IMR-90 (cell line): ENCODE results near the gene SMIM10L1. TPM values are rescaled to one million over a fixed set of nuclear protein-coding genes. Genes with fewer than 3 reads are reported as not detected.

Experiments
- ATAC-seq: fragments of 200-7000 bp; cut with Tn5 transposase; 2 replicates; pipeline ENCODE4 v1.9.1; 2020; ENCODE audit warnings: low read depth, mild to moderate bottlenecking, moderate library complexity
- BruUV-seq: library from RNA; stranded (reverse); fragments of 400-500 nt; replicated peaks from 2 replicates; lab custom pipeline; 2021; lab: Mats Ljungman, UMichigan
- CTCF ChIA-PET: fragments of 300-600 bp; formaldehyde crosslinking; extraction: SDS; loops from one replicate; lab custom pipeline; 2021; ENCODE audit warnings: antibody characterized with exemption; lab: Yijun Ruan, JAX
- POLR2A ChIA-PET: fragments of 300-600 bp; sonication (Branson Sonifier 250); formaldehyde crosslinking; loops from one replicate; lab custom pipeline; 2022; ENCODE audit warnings: antibody characterized with exemption; ENCODE audit not compliant: unreplicated experiment; lab: Charles Lee
- DNase-seq: peaks from one replicate; pipeline ENCODE4 v3.0.0; 2013
- H2AFZ ChIP-seq: replicated peaks from 2 replicates; pipeline ENCODE3; 2013; ENCODE audit warnings: low read length, mild to moderate bottlenecking; ENCODE audit not compliant: poor library complexity
- H2AK5ac ChIP-seq: 2 replicates; pipeline ENCODE4 v1.6.1; 2013; ENCODE audit warnings: low read depth, low read length, inconsistent platforms
- H2AK9ac ChIP-seq: replicated peaks from 2 replicates; pipeline ENCODE3; 2013; ENCODE audit warnings: mild to moderate bottlenecking, low read depth, low read length, moderate library complexity; ENCODE audit not compliant: poor library complexity
- H2BK120ac ChIP-seq: 2 replicates; pipeline ENCODE4 v1.6.1; 2013; ENCODE audit warnings: low read depth, low read length, inconsistent platforms
- H2BK15ac ChIP-seq: 3 replicates; pipeline ENCODE4 v1.6.1; 2013; ENCODE audit warnings: low read depth, low read length, inconsistent platforms
- H2BK20ac ChIP-seq: 2 replicates; pipeline ENCODE4 v1.6.1; 2013; ENCODE audit warnings: low read depth, mild to moderate bottlenecking, inconsistent platforms, low read length, moderate library complexity
- H2BK5ac ChIP-seq: 2 replicates; pipeline ENCODE4 v1.6.1; 2013; ENCODE audit warnings: mild to moderate bottlenecking, low read depth, low read length, inconsistent platforms; ENCODE audit not compliant: poor library complexity, severe bottlenecking
- H3K14ac ChIP-seq: replicated peaks from 2 replicates; pipeline ENCODE4 v1.6.1; 2013; ENCODE audit warnings: low read depth, low read length, inconsistent platforms
- H3K18ac ChIP-seq: 2 replicates; pipeline ENCODE4 v1.6.1; 2013; ENCODE audit warnings: low read depth, low read length, control low read depth
- H3K23ac ChIP-seq: 2 replicates; pipeline ENCODE4 v1.6.1; 2013; ENCODE audit warnings: low read depth, low read length, inconsistent platforms
- H3K27ac ChIP-seq: 2 replicates; pipeline ENCODE4 v1.5.1; 2013; ENCODE audit warnings: mild to moderate bottlenecking, control low read depth, low read length; ENCODE audit not compliant: insufficient read depth
- H3K27me3 ChIP-seq: 2 replicates; pipeline ENCODE4 v1.6.1; 2013; ENCODE audit warnings: low read length; ENCODE audit not compliant: control insufficient read depth, insufficient read depth
- H3K36me3 ChIP-seq: 2 replicates; pipeline ENCODE4 v1.6.1; 2013; ENCODE audit warnings: low read length, mixed read lengths; ENCODE audit not compliant: control insufficient read depth, insufficient read depth
- H3K4ac ChIP-seq: 2 replicates; pipeline ENCODE4 v1.6.1; 2013; ENCODE audit warnings: low read depth, low read length, inconsistent platforms
- H3K4me1 ChIP-seq: 2 replicates; pipeline ENCODE4 v1.6.1; 2013; ENCODE audit warnings: low read length, mixed read lengths; ENCODE audit not compliant: control insufficient read depth, insufficient read depth
- H3K4me2 ChIP-seq: 2 replicates; pipeline ENCODE4 v1.6.1; 2013; ENCODE audit warnings: low read depth, mild to moderate bottlenecking, control low read depth, low read length, moderate library complexity
- H3K4me3 ChIP-seq: 2 replicates; pipeline ENCODE4 v1.5.1; 2013; ENCODE audit warnings: low read depth, mild to moderate bottlenecking, control low read depth, low read length, moderate library complexity; ENCODE audit not compliant: insufficient read depth
- H3K56ac ChIP-seq: 2 replicates; pipeline ENCODE4 v1.6.1; 2013; ENCODE audit warnings: low read length, inconsistent platforms; ENCODE audit not compliant: insufficient read depth; ENCODE audit errors: extremely low read depth
- H3K79me1 ChIP-seq, 2 experiments: 2 replicates each; pipeline ENCODE4 v1.6.1; 2013; ENCODE audit warnings: low read length in 2 of 2, inconsistent platforms in 1 of 2, low read depth in 1 of 2
- H3K9ac ChIP-seq: 2 replicates; pipeline ENCODE4 v1.6.1; 2013; ENCODE audit warnings: low read depth, low read length, control low read depth
- H3K9me1 ChIP-seq: 2 replicates; pipeline ENCODE4 v1.6.1; 2013; ENCODE audit warnings: low read length, inconsistent platforms; ENCODE audit not compliant: insufficient read depth
- H3K9me3 ChIP-seq: 2 replicates; pipeline ENCODE4 v1.6.1; 2013; ENCODE audit warnings: low read length; ENCODE audit not compliant: control insufficient read depth, insufficient read depth
- H4K20me1 ChIP-seq: 2 replicates; pipeline ENCODE4 v1.6.1; 2013; ENCODE audit warnings: low read length, inconsistent platforms; ENCODE audit not compliant: insufficient read depth
- H4K5ac ChIP-seq: 2 replicates; pipeline ENCODE4 v1.6.1; 2013; ENCODE audit warnings: mild to moderate bottlenecking, low read depth, low read length, control low read depth
- H4K8ac ChIP-seq, 2 experiments: 2 replicates each; pipeline ENCODE4 v1.6.1; 2013; ENCODE audit warnings: low read depth in 2 of 2, low read length in 2 of 2, control low read depth in 1 of 2, inconsistent platforms in 1 of 2
- H4K91ac ChIP-seq: 2 replicates; pipeline ENCODE4 v1.6.1; 2013; ENCODE audit warnings: low read depth, low read length, inconsistent platforms; ENCODE audit not compliant: insufficient read depth
- CEBPB ChIP-seq: IDR thresholded peaks from 2 replicates; pipeline ENCODE4 v1.6.1; 2012; ENCODE audit warnings: low read depth, low read length, improper control_type of control experiment
- RAD21 ChIP-seq: IDR thresholded peaks from 2 replicates; pipeline ENCODE4 v1.6.1; 2012; ENCODE audit warnings: low read length, improper control_type of control experiment
- dilution Hi-C: fragments of 300-500 bp; cut with HindIII; formaldehyde crosslinking; loops from one replicate; pipeline ENCODE4 v1.14.3; 2018; ENCODE audit warnings: low sequenced_read_pairs; ENCODE audit not compliant: unreplicated experiment
- in situ Hi-C: fragments of 300-500 bp; cut with MboI; formaldehyde crosslinking; loops from 3 replicates; pipeline ENCODE4 v1.14.3; 2019; ENCODE audit warnings: low sequenced_read_pairs, inconsistent platforms, mixed read lengths
- intact Hi-C: fragments of 100-400 bp; cut with micrococcal nuclease; formaldehyde crosslinking; loops from 2 replicates; pipeline ENCODE4 v1.10.0; 2022
- polyA plus RNA-seq, 3 experiments: library from polyadenylated mRNA; depleted of rRNA; stranded (reverse); fragments of >200 nt; gene quantifications; 2 replicates each; pipeline ENCODE4 v1.2.3, GENCODE V29; 2012; ENCODE audit warnings: low replicate concordance in 1 of 3
- total RNA-seq: library from RNA; depleted of rRNA; stranded (reverse); fragments of >200 nt; gene quantifications from 2 replicates; pipeline ENCODE4 v1.2.3, GENCODE V29; 2012

The SMIM10L1 gene
- total and polyA plus RNA-seq, 2 of the 4 experiments (the other 2 are of a cell fraction), result 2.7 to 4.5 TPM

DNA sequence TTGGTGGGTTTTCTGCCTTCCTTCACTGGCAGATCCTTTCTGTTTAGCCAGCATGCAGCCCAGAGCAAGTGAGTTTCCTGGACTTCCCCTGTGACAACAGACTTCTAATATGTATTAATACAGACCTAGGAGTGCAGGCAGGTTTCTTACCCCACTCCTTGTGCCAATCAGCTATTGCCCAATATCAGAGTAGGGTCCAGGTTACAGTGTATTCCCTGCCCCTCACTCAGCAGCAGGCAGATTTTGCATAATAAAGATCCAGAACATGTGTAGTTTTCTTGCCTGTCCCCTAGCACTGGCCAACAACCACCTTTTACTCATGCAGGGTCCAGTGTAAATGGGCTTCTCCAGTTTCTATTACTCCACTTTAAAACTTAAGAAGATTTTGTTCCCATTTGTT lies 4.7 kb upstream of the SMIM10L1 start:
- Histone ChIP-seq H3K18ac (no peak overlapping the region), H4K5ac (no peak overlapping the region), H4K8ac (no peak overlapping the region), H2AK5ac (no peak overlapping the region), H3K9ac (no peak overlapping the region), H3K27ac (no peak overlapping the region), H3K23ac (peak overlapping the region; percentile 11; the same call in 1 of the 2 replicates), H3K4me1 (no peaks in the 10 kb centered on the region), H4K20me1 (peaks cover 34% of the 10 kb centered on the region), H3K79me1 (peaks cover 23 to 51% of the 10 kb centered on the region in 2 experiments), H2BK20ac (no peak overlapping the region), H2BK5ac (no peak overlapping the region), H2AFZ (no peak overlapping the region), H3K4me3 (no peak overlapping the region), H3K4ac (no peak overlapping the region), H3K27me3 (no peaks in the 10 kb centered on the region), H3K9me1 (peaks cover 5% of the 10 kb centered on the region; the same call in 1 of the 2 replicates), H2BK120ac (no peak overlapping the region), H3K56ac (no peak overlapping the region), H2AK9ac (no peak overlapping the region), H2BK15ac (no peak overlapping the region), H3K36me3 (peaks cover 13% of the 10 kb centered on the region), H3K4me2 (no peak overlapping the region), H3K9me3 (no peaks in the 10 kb centered on the region), H4K91ac (no peak overlapping the region), H3K14ac (no peak overlapping the region)
- POLR2A ChIA-PET, result no interaction called here
- BruUV-seq, result no TSS peak
- CTCF ChIA-PET, result no interaction called here
- intact Hi-C loops (no loop called here), dilution Hi-C loops (no loop called here), in situ Hi-C loops (no loop called here)
- DNase-seq, result no peak
- no peak for ATAC-seq
- TF ChIP-seq RAD21 (no peak), CEBPB (peak; percentile 32; the same call in 1 of the 2 replicates)
